Esophagus muscularis mucosa (tissue), 4 donors: ENCODE data around the gene PPIG.

Experiments used
- EP300 ChIP-seq: sonication (generic); formaldehyde crosslinking; IDR thresholded peaks from one replicate; pipeline ENCODE4 v1.6.1; 2017; ENCODE audit warnings: antibody characterized with exemption
- POLR2A ChIP-seq: fragments of 450-650 bp; IDR thresholded peaks from one replicate; pipeline ENCODE4 v1.6.1; 2017; ENCODE audit warnings: antibody characterized with exemption, moderate library complexity, mild to moderate bottlenecking, low read depth
- POLR2AphosphoS5 ChIP-seq, 2 donors: sonication (generic); formaldehyde crosslinking; IDR thresholded peaks; one replicate each; pipeline ENCODE4 v1.6.1; 2017; ENCODE audit warnings: antibody characterized with exemption in 2 of 2
- TF ChIP-seq, protein P1 (sequence below), 3 experiments: fragments of 200-600 bp in 2 of 3; fragments of 450-650 bp in 1 of 3; sonication (generic) in 2 of 3; IDR thresholded peaks; one replicate each; pipeline ENCODE4 v1.5.1; 2017 to 2019; ENCODE audit warnings: antibody characterized with exemption in 3 of 3, mild to moderate bottlenecking in 2 of 3, moderate library complexity in 1 of 3

GRCh38 chr2:169636440-169637097 lies 52.4 kb downstream of the PPIG start:
- TF ChIP-seq, protein P1, sequence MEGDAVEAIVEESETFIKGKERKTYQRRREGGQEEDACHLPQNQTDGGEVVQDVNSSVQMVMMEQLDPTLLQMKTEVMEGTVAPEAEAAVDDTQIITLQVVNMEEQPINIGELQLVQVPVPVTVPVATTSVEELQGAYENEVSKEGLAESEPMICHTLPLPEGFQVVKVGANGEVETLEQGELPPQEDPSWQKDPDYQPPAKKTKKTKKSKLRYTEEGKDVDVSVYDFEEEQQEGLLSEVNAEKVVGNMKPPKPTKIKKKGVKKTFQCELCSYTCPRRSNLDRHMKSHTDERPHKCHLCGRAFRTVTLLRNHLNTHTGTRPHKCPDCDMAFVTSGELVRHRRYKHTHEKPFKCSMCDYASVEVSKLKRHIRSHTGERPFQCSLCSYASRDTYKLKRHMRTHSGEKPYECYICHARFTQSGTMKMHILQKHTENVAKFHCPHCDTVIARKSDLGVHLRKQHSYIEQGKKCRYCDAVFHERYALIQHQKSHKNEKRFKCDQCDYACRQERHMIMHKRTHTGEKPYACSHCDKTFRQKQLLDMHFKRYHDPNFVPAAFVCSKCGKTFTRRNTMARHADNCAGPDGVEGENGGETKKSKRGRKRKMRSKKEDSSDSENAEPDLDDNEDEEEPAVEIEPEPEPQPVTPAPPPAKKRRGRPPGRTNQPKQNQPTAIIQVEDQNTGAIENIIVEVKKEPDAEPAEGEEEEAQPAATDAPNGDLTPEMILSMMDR (IDR thresholded peaks at IDR 0.05) = no peak
- no peak for TF ChIP-seq POLR2AphosphoS5 (IDR thresholded peaks at IDR 0.05)
- no peak for TF ChIP-seq POLR2A
- TF ChIP-seq EP300 = no peak
